ENCODE results near the gene SLC35C1.

SLC35C1 gene

GRCh38 chr11:45804761-45805304 is at the start of gene SLC35C1:
SLC35C1 (plus strand) TSS chr11:45805149; CDS start chr11:45805802, 653 bp downstream.
- peak within 1 kb of the TSS; percentile 66 for H3K4me3 ChIP-seq (ENCODE audit: low read depth, low read length)

GRCh38 chr11:45755281-45755859 is 49.6 kb upstream of the SLC35C1 start:
- no peak overlapping the region for H3K4me3 ChIP-seq (ENCODE audit: low read depth, low read length)

GRCh38 chr11:45756384-45757010 is 48.5 kb upstream of the SLC35C1 start:
- H3K4me3 ChIP-seq (ENCODE audit: low read depth, low read length): no peak overlapping the region

- H3K4me3 ChIP-seq (ENCODE audit: low read depth, low read length): no peak overlapping the region
Measured at GRCh38 chr11:45757672-45758071, 47.3 kb upstream of the SLC35C1 start.

GRCh38 chr11:45761659-45762058 is 43.3 kb upstream of the SLC35C1 start:
- H3K4me3 ChIP-seq (ENCODE audit: low read depth, low read length): no peak overlapping the region

GRCh38 chr11:45765107-45765668 is 39.8 kb upstream of the SLC35C1 start:
- H3K4me3 ChIP-seq (ENCODE audit: low read depth, low read length): no peak overlapping the region

- no peak overlapping the region for H3K4me3 ChIP-seq (ENCODE audit: low read depth, low read length)
Measured at GRCh38 chr11:45765836-45766235, 39.1 kb upstream of the SLC35C1 start.

- H3K4me3 ChIP-seq (ENCODE audit: low read depth, low read length): no peak overlapping the region
Measured at GRCh38 chr11:45766469-45766868, 38.5 kb upstream of the SLC35C1 start.

- H3K4me3 ChIP-seq (ENCODE audit: low read depth, low read length): no peak overlapping the region
Measured at GRCh38 chr11:45768486-45768885, 36.5 kb upstream of the SLC35C1 start.

- no peak overlapping the region for H3K4me3 ChIP-seq (ENCODE audit: low read depth, low read length)
Measured at GRCh38 chr11:45769960-45770359, 35.0 kb upstream of the SLC35C1 start.

- peak overlapping the region; percentile 34 for H3K4me3 ChIP-seq (ENCODE audit: low read depth, low read length)
Measured at GRCh38 chr11:45771193-45771565, 33.8 kb upstream of the SLC35C1 start.

GRCh38 chr11:45771566-45772448 is 33.1 kb upstream of the SLC35C1 start:
- H3K4me3 ChIP-seq (ENCODE audit: low read depth, low read length): peak overlapping the region; percentile 34

- no peak overlapping the region for H3K4me3 ChIP-seq (ENCODE audit: low read depth, low read length)
Measured at GRCh38 chr11:45772449-45772774, 32.5 kb upstream of the SLC35C1 start.

GRCh38 chr11:45772986-45773785 is 31.8 kb upstream of the SLC35C1 start:
- H3K4me3 ChIP-seq (ENCODE audit: low read depth, low read length): no peak overlapping the region

- no peak overlapping the region for H3K4me3 ChIP-seq (ENCODE audit: low read depth, low read length)
Measured at GRCh38 chr11:45773786-45774655, 30.9 kb upstream of the SLC35C1 start.

GRCh38 chr11:45774786-45775185 is 30.2 kb upstream of the SLC35C1 start:
- no peak overlapping the region for H3K4me3 ChIP-seq (ENCODE audit: low read depth, low read length)

- no peak overlapping the region for H3K4me3 ChIP-seq (ENCODE audit: low read depth, low read length)
Measured at GRCh38 chr11:45777127-45777969, 27.6 kb upstream of the SLC35C1 start.

- no peak overlapping the region for H3K4me3 ChIP-seq (ENCODE audit: low read depth, low read length)
Measured at GRCh38 chr11:45778341-45778740, 26.6 kb upstream of the SLC35C1 start.

GRCh38 chr11:45779602-45780001 is 25.3 kb upstream of the SLC35C1 start:
- H3K4me3 ChIP-seq (ENCODE audit: low read depth, low read length): no peak overlapping the region
